Measurements from ENCODE around the gene SORBS2. TPM values are rescaled to one million over a fixed set of nuclear protein-coding genes. Genes with fewer than 3 reads are reported as not detected.

Gene SORBS2
- total and polyA plus RNA-seq, 2 donors (not counting 1 experiment from before 2014, with no cell fraction given): 0.33 to 3.0 TPM

DNA sequence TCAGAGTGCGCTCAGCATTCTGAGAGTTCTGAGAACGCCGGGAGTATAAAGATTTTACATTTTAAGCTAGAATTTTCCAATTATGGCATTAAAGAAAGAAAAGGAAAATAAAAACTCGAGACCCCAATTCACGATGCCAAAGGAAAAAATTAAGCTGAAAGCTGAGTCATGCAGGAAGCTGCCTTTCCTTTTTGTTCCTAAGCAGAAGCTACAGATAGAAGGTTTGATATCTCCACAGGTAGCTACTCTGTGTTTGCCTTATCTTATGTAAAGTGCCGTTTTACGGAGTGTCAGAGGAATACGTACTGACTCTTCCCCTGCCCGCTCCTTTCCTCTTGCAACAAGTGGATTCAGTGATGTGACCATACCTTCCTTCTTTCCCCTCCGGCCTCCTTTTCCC, 10.8 kb upstream of the SORBS2 start:
- no peaks in the 10 kb centered on the region for H3K27me3 ChIP-seq (ENCODE audit: control insufficient read depth, insufficient read depth, low read length)
- H3K4me1 ChIP-seq (ENCODE audit: control insufficient read depth, extremely low read depth, insufficient read depth, low read length): no peaks in the 10 kb centered on the region
- no peaks in the 10 kb centered on the region for H4K20me1 ChIP-seq (ENCODE audit: control insufficient read depth, extremely low read depth, insufficient read depth, low read length)
- H3K36me3 ChIP-seq (ENCODE audit: control insufficient read depth, insufficient read depth, low read length): no peaks in the 10 kb centered on the region
- no peaks in the 10 kb centered on the region for H3K79me2 ChIP-seq (ENCODE audit: control insufficient read depth, insufficient read depth, low read length)
- no peak for DNase-seq (ENCODE audit: low read depth in 2 of 2)
- no peak overlapping the region for H3K27ac ChIP-seq (ENCODE audit: insufficient read depth, low read length)
- no peak overlapping the region for H2AFZ ChIP-seq (ENCODE audit: low read length)
- H3K4me2 ChIP-seq (ENCODE audit: extremely low read depth, insufficient read depth, low read length): no peak overlapping the region
- no peak overlapping the region for H3K9ac ChIP-seq (ENCODE audit: insufficient read depth, low read length)
- no peaks in the 10 kb centered on the region for H3K9me3 ChIP-seq (ENCODE audit: control insufficient read depth, insufficient read depth, low read depth, low read length)
- H3K4me3 ChIP-seq (replicated peaks in 1 of 4; ENCODE audit: control extremely low read depth in 1 of 4, insufficient read depth in 1 of 4, low read depth in 3 of 4, low read length in 4 of 4): no peak overlapping the region
- TF ChIP-seq, protein P1, sequence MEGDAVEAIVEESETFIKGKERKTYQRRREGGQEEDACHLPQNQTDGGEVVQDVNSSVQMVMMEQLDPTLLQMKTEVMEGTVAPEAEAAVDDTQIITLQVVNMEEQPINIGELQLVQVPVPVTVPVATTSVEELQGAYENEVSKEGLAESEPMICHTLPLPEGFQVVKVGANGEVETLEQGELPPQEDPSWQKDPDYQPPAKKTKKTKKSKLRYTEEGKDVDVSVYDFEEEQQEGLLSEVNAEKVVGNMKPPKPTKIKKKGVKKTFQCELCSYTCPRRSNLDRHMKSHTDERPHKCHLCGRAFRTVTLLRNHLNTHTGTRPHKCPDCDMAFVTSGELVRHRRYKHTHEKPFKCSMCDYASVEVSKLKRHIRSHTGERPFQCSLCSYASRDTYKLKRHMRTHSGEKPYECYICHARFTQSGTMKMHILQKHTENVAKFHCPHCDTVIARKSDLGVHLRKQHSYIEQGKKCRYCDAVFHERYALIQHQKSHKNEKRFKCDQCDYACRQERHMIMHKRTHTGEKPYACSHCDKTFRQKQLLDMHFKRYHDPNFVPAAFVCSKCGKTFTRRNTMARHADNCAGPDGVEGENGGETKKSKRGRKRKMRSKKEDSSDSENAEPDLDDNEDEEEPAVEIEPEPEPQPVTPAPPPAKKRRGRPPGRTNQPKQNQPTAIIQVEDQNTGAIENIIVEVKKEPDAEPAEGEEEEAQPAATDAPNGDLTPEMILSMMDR (conservative IDR thresholded peaks at IDR 0.05 in 1 of 2, IDR thresholded peaks at IDR 0.05 in 1 of 2; ENCODE audit: low read depth in 1 of 2, low read length in 2 of 2): no peak
- TF ChIP-seq EZH2 (IDR thresholded peaks at IDR 0.05; ENCODE audit: low read length, missing control alignments): no peak

DNA sequence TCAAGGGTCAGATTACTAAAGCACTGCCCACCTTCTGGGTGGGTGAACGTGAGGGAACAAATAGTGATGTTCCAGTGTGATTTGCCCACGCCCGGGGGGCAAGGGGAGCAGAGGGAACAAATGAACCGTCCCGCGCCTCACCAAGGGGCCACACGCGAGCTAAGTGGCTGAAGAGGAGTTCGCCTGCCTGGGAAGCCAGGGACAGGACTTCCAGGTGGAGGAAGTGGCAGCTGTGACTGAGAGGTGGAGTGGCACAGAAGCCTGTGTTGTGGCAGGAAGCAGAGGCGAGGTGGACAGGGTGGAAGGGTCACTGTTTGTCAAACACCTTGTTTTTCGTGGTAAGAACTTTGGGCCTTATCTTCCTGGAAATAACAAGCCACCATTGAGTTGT, 9.0 kb upstream of the SORBS2 start:
- Histone ChIP-seq H3K36me3 (ENCODE audit: control insufficient read depth, insufficient read depth, low read length) (no peaks in the 10 kb centered on the region), H3K79me2 (ENCODE audit: control insufficient read depth, insufficient read depth, low read length) (no peaks in the 10 kb centered on the region), H3K27me3 (ENCODE audit: control insufficient read depth, insufficient read depth, low read length) (no peaks in the 10 kb centered on the region), H2AFZ (ENCODE audit: low read length) (no peak overlapping the region), H3K9me3 (ENCODE audit: control insufficient read depth, insufficient read depth, low read depth, low read length) (no peaks in the 10 kb centered on the region), H3K9ac (ENCODE audit: insufficient read depth, low read length) (no peak overlapping the region), H3K4me2 (ENCODE audit: extremely low read depth, insufficient read depth, low read length) (no peak overlapping the region), H3K27ac (ENCODE audit: insufficient read depth, low read length) (no peak overlapping the region), H3K4me3 (replicated peaks in 1 of 4; ENCODE audit: control extremely low read depth in 1 of 4, insufficient read depth in 1 of 4, low read depth in 3 of 4, low read length in 4 of 4) (no peak overlapping the region), H3K4me1 (ENCODE audit: control insufficient read depth, extremely low read depth, insufficient read depth, low read length) (no peaks in the 10 kb centered on the region), H4K20me1 (ENCODE audit: control insufficient read depth, extremely low read depth, insufficient read depth, low read length) (no peaks in the 10 kb centered on the region)
- no peak for DNase-seq (ENCODE audit: low read depth in 2 of 2)
- no peak for TF ChIP-seq EZH2 (IDR thresholded peaks at IDR 0.05; ENCODE audit: low read length, missing control alignments)
- TF ChIP-seq, protein P1 (conservative IDR thresholded peaks at IDR 0.05 in 1 of 2, IDR thresholded peaks at IDR 0.05 in 1 of 2; ENCODE audit: low read depth in 1 of 2, low read length in 2 of 2): no peak

DNA sequence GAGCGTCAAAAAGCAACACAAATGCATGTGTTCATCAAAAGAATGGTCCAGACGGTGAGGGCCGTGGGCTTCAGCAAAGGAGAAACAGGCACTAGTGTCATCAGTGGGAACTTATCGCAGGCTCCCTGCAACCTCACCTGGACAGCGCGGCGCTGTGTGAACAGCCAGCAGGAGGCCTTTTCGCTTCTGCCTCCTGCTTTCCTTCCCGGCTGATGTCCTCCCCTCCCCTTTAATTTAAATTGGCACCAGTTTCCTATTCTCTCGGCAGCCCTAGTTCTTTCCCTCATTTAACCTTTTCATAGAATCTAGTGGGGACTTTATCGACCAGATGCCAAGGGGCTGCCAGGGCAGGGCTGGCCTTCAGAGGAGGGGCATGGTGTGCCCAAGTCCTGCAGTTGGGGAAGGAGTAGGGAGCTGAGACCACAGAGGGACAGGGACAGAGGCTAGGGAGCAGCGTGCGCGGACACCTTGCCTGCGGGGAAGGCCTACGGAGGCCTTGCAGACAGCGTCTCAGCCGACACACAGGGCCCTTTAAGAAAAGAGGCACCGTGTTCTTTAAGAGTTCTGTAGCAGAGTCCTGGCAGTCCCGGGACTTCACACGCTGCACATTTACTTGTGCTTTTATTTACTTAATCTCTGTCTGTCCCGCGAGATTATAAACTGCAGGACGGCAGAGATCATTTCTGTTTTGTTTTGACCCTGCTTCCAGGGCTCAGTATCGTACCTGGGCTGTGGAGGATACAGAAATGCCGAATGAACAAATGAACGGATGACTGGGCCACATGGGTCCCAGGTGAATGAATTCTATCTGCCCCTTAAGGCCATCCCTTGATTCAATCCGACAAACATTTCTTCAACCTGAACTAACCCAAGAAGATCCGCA, 8.4 kb upstream of the SORBS2 start:
- H3K27me3 ChIP-seq (ENCODE audit: control insufficient read depth, insufficient read depth, low read length): no peaks in the 10 kb centered on the region
- H3K79me2 ChIP-seq (ENCODE audit: control insufficient read depth, insufficient read depth, low read length): no peaks in the 10 kb centered on the region
- H3K4me3 ChIP-seq (replicated peaks in 1 of 4; ENCODE audit: control extremely low read depth in 1 of 4, insufficient read depth in 1 of 4, low read depth in 3 of 4, low read length in 4 of 4): no peak overlapping the region
- H3K9me3 ChIP-seq (ENCODE audit: control insufficient read depth, insufficient read depth, low read depth, low read length): no peaks in the 10 kb centered on the region
- no peak overlapping the region for H3K9ac ChIP-seq (ENCODE audit: insufficient read depth, low read length)
- no peaks in the 10 kb centered on the region for H4K20me1 ChIP-seq (ENCODE audit: control insufficient read depth, extremely low read depth, insufficient read depth, low read length)
- no peak overlapping the region for H3K4me2 ChIP-seq (ENCODE audit: extremely low read depth, insufficient read depth, low read length)
- DNase-seq (ENCODE audit: low read depth in 2 of 2): no peak
- no peaks in the 10 kb centered on the region for H3K36me3 ChIP-seq (ENCODE audit: control insufficient read depth, insufficient read depth, low read length)
- H3K4me1 ChIP-seq (ENCODE audit: control insufficient read depth, extremely low read depth, insufficient read depth, low read length): no peaks in the 10 kb centered on the region
- H3K27ac ChIP-seq (ENCODE audit: insufficient read depth, low read length): no peak overlapping the region
- no peak for TF ChIP-seq EZH2 (IDR thresholded peaks at IDR 0.05; ENCODE audit: low read length, missing control alignments)
- TF ChIP-seq, protein P1 (conservative IDR thresholded peaks at IDR 0.05 in 1 of 2, IDR thresholded peaks at IDR 0.05 in 1 of 2; ENCODE audit: low read depth in 1 of 2, low read length in 2 of 2): no peak
- H2AFZ ChIP-seq (ENCODE audit: low read length): no peak overlapping the region

Data from fibroblast of lung (primary cell).